ENCODE results near the gene ELFN2. TPM values are rescaled to one million over a fixed set of nuclear protein-coding genes. Genes with fewer than 3 reads are reported as not detected.

Gene ELFN2
- total RNA-seq, 2 donors from 2014 or later = 2.8 to 4.3 TPM

DNA sequence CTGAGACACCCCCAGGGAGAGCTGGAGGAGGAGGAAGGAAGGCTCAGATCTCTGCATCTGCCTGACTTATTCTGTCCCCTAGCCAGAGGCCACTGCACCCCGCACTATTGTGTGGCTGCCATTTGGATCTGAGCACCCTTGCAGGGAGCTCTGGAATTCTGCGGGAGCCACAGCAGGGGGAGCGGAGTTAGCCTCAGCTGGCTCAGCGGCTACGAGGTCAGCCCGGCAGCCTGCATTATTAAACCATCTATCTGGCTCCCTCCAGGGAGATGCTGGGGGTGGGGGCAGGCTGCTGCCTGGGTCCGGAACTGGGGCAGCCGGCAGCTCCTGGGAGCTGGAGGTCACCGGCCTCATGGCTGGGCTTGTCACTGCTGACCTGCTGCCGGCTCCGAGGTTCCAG, 6.5 kb upstream of the ELFN2 start:
- Histone ChIP-seq H3K36me3 (no peaks in the 10 kb centered on the region), H3K4me1 (replicated peaks) (no peaks in the 10 kb centered on the region), H3K27ac (no peak overlapping the region), H3K4me3 (no peak overlapping the region), H3K9me3 (no peaks in the 10 kb centered on the region), H3K27me3 (replicated peaks; ENCODE audit: insufficient read depth) (peaks cover 10% of the 10 kb centered on the region)
- DNase-seq (ENCODE audit: low spot score) = no peak
- intact Hi-C loops (cut with DNase I) = no loop called here
- no peak for TF ChIP-seq POLR2A (IDR thresholded peaks at IDR 0.05)
- TF ChIP-seq POLR2AphosphoS5 (IDR thresholded peaks at IDR 0.05) = no peak
- TF ChIP-seq, protein P1, sequence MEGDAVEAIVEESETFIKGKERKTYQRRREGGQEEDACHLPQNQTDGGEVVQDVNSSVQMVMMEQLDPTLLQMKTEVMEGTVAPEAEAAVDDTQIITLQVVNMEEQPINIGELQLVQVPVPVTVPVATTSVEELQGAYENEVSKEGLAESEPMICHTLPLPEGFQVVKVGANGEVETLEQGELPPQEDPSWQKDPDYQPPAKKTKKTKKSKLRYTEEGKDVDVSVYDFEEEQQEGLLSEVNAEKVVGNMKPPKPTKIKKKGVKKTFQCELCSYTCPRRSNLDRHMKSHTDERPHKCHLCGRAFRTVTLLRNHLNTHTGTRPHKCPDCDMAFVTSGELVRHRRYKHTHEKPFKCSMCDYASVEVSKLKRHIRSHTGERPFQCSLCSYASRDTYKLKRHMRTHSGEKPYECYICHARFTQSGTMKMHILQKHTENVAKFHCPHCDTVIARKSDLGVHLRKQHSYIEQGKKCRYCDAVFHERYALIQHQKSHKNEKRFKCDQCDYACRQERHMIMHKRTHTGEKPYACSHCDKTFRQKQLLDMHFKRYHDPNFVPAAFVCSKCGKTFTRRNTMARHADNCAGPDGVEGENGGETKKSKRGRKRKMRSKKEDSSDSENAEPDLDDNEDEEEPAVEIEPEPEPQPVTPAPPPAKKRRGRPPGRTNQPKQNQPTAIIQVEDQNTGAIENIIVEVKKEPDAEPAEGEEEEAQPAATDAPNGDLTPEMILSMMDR (IDR thresholded peaks at IDR 0.05) = no peak
- WGBS = 51% methylated on average over 6 of the region's 11 CpGs

DNA sequence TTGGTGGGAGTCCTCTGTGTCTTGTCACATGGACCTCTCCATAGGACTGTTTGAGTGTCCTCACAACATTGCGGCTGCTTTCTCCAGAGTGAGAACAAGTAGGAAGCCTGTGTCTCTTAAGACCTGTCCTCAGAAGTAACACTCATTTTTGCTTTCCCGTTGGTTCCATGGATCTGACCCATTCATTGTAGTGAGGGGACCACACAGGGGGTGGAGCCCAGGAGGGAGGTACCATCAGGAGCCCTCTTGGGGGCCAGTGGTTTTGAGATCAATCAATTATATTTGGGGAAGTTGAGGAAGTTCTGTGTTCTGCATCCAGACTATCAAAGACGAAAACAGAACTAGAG, 5.4 kb upstream of the ELFN2 start:
- H3K4me1 ChIP-seq (replicated peaks) = no peaks in the 10 kb centered on the region
- H3K27ac ChIP-seq = no peak overlapping the region
- 97% methylated on average over 3 of the region's 3 CpGs for WGBS
- H3K4me3 ChIP-seq = no peak overlapping the region
- H3K9me3 ChIP-seq = no peaks in the 10 kb centered on the region
- intact Hi-C loops (cut with DNase I) = no loop called here
- H3K36me3 ChIP-seq = no peaks in the 10 kb centered on the region
- peaks cover 10% of the 10 kb centered on the region for H3K27me3 ChIP-seq (replicated peaks; ENCODE audit: insufficient read depth)
- no peak for DNase-seq (ENCODE audit: low spot score)
- TF ChIP-seq POLR2A (IDR thresholded peaks at IDR 0.05) = no peak
- no peak for TF ChIP-seq POLR2AphosphoS5 (IDR thresholded peaks at IDR 0.05)
- TF ChIP-seq, protein P1 (IDR thresholded peaks at IDR 0.05) = no peak

DNA sequence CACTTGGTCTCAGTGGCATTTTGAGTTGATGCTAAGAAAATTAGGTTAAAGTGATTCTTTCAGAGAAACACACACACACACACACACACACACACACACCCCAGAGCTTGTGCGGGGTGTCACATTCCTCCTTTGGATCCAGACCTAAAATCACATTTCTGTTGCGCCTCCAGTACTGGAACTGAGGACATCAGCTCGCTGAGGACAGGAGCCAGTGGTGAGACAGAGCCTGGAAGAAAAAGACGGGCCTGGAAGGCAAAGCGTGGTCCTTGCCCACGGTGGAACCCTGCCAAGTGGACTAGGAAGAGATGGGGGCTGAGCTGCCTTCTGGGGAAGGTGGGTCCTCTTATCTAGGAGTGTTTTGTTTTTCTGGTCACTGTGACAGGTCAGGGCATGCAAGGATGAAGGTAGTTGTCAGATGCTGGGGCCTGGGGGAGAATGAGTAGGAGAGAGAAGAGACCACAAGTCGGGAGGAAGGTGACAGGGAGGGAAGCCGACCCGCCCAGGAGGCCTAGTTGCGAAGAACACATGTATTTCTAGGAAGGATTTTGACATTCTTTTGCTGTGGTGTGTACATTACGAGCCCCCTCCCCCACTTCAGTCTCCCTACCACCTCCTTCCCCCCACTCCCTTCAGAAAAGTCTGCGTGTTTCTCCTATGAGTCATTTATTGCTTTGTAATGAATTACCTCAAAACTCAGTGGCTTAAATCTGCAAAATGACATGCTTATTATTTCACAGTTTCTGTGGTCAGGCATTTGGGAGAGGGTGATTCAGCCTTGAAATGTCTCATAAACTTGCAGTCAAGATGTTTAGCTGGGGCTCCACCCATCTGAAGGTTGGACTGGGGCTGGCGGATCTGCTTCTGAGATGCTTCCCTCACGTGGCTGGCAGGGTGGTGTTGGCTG, 4.8 kb upstream of the ELFN2 start:
- intact Hi-C loops (cut with DNase I) = no loop called here
- H3K4me3 ChIP-seq = no peak overlapping the region
- DNase-seq (ENCODE audit: low spot score) = no peak
- no peaks in the 10 kb centered on the region for H3K36me3 ChIP-seq
- peaks cover 10% of the 10 kb centered on the region for H3K27me3 ChIP-seq (replicated peaks; ENCODE audit: insufficient read depth)
- no peaks in the 10 kb centered on the region for H3K4me1 ChIP-seq (replicated peaks)
- TF ChIP-seq, protein P1 (IDR thresholded peaks at IDR 0.05) = no peak
- TF ChIP-seq POLR2A (IDR thresholded peaks at IDR 0.05) (no peak), POLR2AphosphoS5 (IDR thresholded peaks at IDR 0.05) (no peak)
- H3K27ac ChIP-seq = no peak overlapping the region
- 60% methylated on average over 14 of the region's 14 CpGs for WGBS
- no peaks in the 10 kb centered on the region for H3K9me3 ChIP-seq

DNA sequence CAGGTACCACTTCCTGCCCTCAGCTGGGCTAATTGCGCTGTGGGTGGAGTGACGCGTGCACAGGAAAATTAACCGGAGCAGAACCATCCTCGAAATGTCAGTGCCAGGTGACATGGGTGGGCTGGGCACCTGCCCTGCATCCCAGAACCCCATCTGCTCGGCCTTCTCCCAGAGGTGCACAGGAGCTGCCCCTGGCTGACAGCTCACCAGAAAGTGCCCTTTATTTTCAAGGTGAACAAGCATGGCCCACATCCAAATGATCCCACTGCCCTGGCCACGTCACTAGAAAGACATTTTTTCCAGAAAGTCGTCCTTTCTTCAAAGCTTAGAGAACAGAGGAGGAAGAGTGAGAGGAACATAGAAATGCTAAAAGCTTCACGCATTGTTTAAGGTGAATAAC, 4.1 kb upstream of the ELFN2 start:
- H3K4me3 ChIP-seq = no peak overlapping the region
- no peak for DNase-seq (ENCODE audit: low spot score)
- intact Hi-C loops (cut with DNase I) = no loop called here
- TF ChIP-seq POLR2AphosphoS5 (IDR thresholded peaks at IDR 0.05) (no peak), POLR2A (IDR thresholded peaks at IDR 0.05) (no peak)
- TF ChIP-seq, protein P1 (IDR thresholded peaks at IDR 0.05) = no peak
- WGBS = 78% methylated on average over 9 of the region's 9 CpGs
- H3K9me3 ChIP-seq = no peaks in the 10 kb centered on the region
- no peaks in the 10 kb centered on the region for H3K36me3 ChIP-seq
- H3K4me1 ChIP-seq (replicated peaks) = no peaks in the 10 kb centered on the region
- no peak overlapping the region for H3K27ac ChIP-seq
- H3K27me3 ChIP-seq (replicated peaks; ENCODE audit: insufficient read depth) = peaks cover 10% of the 10 kb centered on the region

DNA sequence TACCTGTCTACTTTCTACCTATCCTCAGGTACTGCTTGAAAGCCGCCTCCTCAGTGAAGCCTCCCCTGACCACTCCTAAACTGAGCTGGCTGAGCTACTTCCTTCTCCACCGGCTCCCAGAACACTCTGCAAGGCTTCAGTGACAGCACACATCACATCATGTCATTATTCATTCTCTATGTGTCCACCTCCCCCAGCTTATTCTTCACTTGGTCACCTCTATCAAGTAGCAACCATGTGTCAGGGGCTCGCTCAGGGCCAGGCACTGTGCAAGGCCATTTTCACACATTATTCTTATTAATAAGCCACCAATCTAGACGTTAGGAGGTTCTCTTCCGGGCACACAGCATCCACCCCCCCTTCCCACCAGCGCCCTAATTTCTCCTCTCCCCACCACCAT, 3.7 kb upstream of the ELFN2 start:
- intact Hi-C loops (cut with DNase I) = no loop called here
- H3K4me3 ChIP-seq = no peak overlapping the region
- no peak for DNase-seq (ENCODE audit: low spot score)
- H3K4me1 ChIP-seq (replicated peaks) = no peaks in the 10 kb centered on the region
- TF ChIP-seq POLR2A (IDR thresholded peaks at IDR 0.05) (no peak), POLR2AphosphoS5 (IDR thresholded peaks at IDR 0.05) (no peak)
- TF ChIP-seq, protein P1 (IDR thresholded peaks at IDR 0.05) = no peak
- H3K9me3 ChIP-seq = no peaks in the 10 kb centered on the region
- H3K27me3 ChIP-seq (replicated peaks; ENCODE audit: insufficient read depth) = peaks cover 10% of the 10 kb centered on the region
- H3K36me3 ChIP-seq = no peaks in the 10 kb centered on the region
- H3K27ac ChIP-seq = no peak overlapping the region
- WGBS = 73% methylated on average over 6 of the region's 6 CpGs

All from prostate gland (tissue), 2 donors.